CD4-positive, alpha-beta T cell treated with Interleukin-1 beta for 1 hour (primary cell): ENCODE data around the gene ELL.
"Not testable (repeated sequence)": the region's sequence is repeated elsewhere in the genome, so short reads cannot be mapped to it uniquely, and the experiment has no call there.

Source experiments
- DNase-seq, 2 donors: peaks; one replicate each; pipeline ENCODE4 v3.0.0-alpha.2; 2020 to 2022

The ELL gene

GRCh38 chr19:18419195-18419698 lies 102.6 kb downstream of the ELL start, which contains the start of gene SSBP4:
SSBP4 (plus strand) TSS chr19:18419398; CDS start chr19:18419649, 251 bp downstream.
- DNase-seq: peak; percentile 74 to 77

GRCh38 chr19:18418483-18419194 lies 103.2 kb downstream of the ELL start:
- DNase-seq: peak in 1 of 2 donors; percentile 54

GRCh38 chr19:18418029-18418482 lies 103.8 kb downstream of the ELL start:
- DNase-seq: no peak

- peak; percentile 40 to 70 for DNase-seq
Observed at GRCh38 chr19:18417250-18418028, 104.4 kb downstream of the ELL start.

GRCh38 chr19:18416778-18417249 lies 105.1 kb downstream of the ELL start:
- peak; percentile 86 to 91 for DNase-seq

GRCh38 chr19:18415178-18415867 lies 106.5 kb downstream of the ELL start:
- no peak for DNase-seq

GRCh38 chr19:18414504-18415177 lies 107.2 kb downstream of the ELL start:
- DNase-seq: no peak

GRCh38 chr19:18412610-18413239 lies 109.1 kb downstream of the ELL start:
- no peak for DNase-seq

- peak in 1 of 2 donors; percentile 58 for DNase-seq
Observed at GRCh38 chr19:18408053-18408476, 113.8 kb downstream of the ELL start.

GRCh38 chr19:18406749-18407148 lies 115.1 kb downstream of the ELL start:
- no peak for DNase-seq

- not testable (repeated sequence) for DNase-seq
Observed at GRCh38 chr19:18405754-18406153, 116.1 kb downstream of the ELL start.

- DNase-seq: not testable (repeated sequence)
Observed at GRCh38 chr19:18402455-18403248, 119.2 kb downstream of the ELL start.

- peak in 1 of 2 donors; percentile 78 for DNase-seq
Observed at GRCh38 chr19:18401580-18402112, 120.2 kb downstream of the ELL start.

- no peak for DNase-seq
Observed at GRCh38 chr19:18399008-18399407, 122.9 kb downstream of the ELL start.

GRCh38 chr19:18397242-18398202 lies 124.3 kb downstream of the ELL start, which contains the start of gene LRRC25:
LRRC25 (minus strand) TSS chr19:18397622; CDS start chr19:18396963, 659 bp downstream.
- DNase-seq: peak in 1 of 2 donors; percentile 83

- no peak for DNase-seq
Observed at GRCh38 chr19:18396471-18397241, 125.2 kb downstream of the ELL start.

GRCh38 chr19:18393836-18394235 lies 128.0 kb downstream of the ELL start:
- peak in 1 of 2 donors; percentile 42 for DNase-seq

GRCh38 chr19:18392926-18393325 lies 128.9 kb downstream of the ELL start:
- DNase-seq: no peak
